ENCODE results near the gene EXOC4. TPM values are rescaled to one million over a fixed set of nuclear protein-coding genes. Genes with fewer than 3 reads are reported as not detected.
"Not testable (repeated sequence)": the region's sequence is repeated elsewhere in the genome, so short reads cannot be mapped to it uniquely, and the experiment has no call there.

EXOC4 gene
- total RNA-seq, 1 donor from 2014 or later, result 103 TPM

DNA sequence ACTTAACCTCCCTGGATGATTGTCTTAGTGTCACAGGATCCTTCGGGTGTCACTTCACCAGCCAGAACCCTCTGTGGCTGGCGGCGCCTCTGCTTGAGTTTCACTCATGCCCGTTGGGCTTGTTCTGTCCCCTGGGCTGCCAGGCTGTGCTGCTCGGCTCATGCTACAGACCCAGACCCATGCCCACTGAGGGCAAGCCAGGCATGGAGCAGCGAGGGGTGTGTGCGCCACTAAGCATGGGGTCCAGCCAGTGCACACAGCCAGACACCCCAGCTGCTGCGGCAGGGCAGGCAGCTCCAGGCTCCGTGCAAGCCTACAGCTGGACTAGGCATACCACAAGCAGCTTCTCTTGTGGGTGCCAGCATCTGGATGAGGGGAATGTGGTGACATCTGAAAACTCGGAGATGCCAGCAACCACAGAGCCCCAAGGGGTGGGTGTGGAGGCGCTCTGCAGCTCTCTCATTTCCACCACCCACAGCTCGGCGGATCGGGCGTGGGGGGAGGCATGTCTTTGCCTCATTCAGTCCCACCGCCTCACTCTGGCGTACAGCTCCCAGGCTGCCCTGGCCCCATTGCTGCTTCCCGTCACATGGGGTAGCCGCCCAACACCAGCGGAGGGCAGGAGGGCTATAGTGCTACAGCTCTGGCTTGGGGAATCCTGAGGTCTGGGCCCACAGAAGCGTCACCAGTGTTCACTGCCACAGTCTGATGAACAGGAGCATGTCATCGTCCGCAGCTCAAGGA is 604.7 kb downstream of the EXOC4 start:
- no peak for DNase-seq (ENCODE audit: low read depth, low spot score)

DNA sequence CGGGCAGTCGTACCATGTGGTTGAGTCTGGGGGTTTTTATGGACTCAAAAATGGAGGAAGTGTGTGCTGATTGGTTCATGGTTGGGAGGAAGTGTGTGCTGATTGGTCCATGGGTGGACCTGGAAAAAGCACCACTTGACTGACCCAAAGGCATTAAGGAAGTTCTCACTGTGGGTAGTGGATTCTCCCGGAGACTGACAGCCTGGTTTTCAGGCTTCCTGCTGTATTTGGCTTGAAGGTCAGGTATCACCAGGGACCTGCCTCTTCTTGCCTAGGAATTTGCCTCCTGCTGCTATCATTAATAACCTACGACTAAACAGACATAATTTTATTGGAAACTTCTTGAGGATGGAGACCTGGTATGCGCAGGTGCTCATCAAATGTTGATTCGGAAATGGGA is 605.4 kb downstream of the EXOC4 start:
- no peak for DNase-seq (ENCODE audit: low read depth, low spot score)

DNA sequence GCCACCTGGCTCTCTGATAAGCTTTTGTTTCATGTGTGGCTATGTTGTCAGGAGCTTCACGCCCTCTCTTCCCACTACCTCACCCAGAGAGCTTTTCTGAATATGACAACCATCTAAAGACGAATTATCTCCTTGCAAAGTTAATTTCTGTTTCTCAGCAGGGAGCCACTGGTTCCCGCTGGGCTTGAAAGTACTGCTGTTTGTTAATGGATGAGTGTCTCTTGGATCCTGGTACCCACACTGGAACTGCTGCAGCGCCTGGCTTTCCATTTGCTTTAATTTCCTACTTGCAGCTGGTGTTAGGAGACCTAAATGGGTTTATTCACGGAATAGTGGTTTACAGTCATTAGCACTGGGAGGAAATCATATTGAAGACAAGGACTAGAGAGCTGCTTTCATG is 606.4 kb downstream of the EXOC4 start:
- no peak for DNase-seq (ENCODE audit: low read depth, low spot score)

DNA sequence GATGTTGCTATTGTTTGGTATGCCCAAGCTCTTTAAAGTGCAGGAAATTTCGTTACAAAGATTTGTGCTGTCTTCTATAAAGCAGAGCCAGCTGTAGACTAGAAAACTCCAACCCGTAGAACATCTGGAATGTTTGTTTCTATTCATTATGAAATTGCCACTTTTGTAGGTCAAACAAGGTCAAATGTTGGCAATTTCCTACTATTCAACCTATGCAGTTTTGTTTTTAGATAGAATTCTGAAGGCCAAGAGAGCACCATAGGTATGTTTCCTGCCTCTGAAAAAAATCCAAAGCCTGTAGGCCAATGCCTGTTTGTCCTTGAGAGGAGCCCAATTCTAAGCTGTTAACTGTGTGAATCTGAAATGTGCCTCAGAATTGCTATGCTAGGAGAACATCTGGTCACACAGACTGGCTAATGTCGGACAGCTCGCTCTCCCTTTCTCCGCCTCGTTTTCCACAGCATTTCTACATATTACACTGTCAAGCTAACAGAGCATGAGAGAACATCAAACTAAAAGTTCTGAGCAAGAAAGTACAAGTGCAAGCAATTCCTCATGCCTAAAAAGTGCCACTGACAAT is 607.1 kb downstream of the EXOC4 start:
- DNase-seq (ENCODE audit: low read depth, low spot score), result no peak

DNA sequence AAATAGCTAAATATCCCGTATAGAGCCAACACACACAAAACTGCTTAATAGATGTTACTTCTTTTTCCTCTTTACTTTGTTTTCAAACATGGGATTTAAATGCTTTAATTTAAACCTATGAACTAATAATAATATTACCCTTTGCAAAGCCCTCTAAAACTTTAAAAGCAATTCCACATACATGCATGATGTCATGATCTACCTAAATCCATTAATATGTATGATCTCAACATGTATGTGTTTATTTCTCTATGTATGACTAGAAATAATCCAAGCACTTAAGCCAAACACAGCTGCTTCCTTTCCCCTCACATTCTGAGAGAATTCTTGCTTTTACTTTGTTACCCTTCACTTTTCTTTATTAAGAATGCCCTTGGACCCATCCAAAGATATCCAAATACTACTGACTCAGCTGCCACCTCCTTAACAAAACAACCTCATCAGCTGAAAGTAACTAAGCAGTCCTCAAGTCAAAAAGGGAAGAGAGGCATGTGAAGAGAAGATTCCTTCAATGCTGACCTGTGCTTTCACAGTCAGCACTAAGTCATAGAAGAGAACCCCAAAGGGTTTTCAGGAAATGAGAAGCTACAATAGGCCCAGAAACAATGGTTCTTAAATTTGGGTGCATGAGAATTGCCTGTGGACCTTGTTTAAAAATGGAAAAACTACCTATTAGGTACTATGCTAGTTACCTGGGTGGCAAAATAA is 607.9 kb downstream of the EXOC4 start:
- no peak for DNase-seq (ENCODE audit: low read depth, low spot score)

DNA sequence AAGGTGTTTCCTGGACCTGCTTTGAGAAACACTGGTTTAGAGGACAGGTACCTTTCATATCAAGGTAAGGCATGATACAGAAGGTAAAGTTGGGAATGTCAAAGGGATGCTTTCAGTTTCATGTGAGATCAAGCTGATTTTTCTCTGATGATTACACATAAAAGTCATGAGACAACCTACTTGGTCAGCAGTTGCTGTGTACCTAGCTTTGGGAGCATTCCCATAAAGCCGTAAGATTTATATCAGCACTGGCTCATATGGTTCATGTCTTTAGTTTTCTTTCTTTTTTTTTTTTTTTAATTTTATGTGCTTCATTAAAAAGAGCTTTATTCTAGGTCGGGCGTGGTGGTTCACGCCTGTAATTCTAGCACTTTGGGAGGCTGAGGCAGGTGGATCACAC is 609.0 kb downstream of the EXOC4 start:
- DNase-seq (ENCODE audit: low read depth, low spot score), result no peak

DNA sequence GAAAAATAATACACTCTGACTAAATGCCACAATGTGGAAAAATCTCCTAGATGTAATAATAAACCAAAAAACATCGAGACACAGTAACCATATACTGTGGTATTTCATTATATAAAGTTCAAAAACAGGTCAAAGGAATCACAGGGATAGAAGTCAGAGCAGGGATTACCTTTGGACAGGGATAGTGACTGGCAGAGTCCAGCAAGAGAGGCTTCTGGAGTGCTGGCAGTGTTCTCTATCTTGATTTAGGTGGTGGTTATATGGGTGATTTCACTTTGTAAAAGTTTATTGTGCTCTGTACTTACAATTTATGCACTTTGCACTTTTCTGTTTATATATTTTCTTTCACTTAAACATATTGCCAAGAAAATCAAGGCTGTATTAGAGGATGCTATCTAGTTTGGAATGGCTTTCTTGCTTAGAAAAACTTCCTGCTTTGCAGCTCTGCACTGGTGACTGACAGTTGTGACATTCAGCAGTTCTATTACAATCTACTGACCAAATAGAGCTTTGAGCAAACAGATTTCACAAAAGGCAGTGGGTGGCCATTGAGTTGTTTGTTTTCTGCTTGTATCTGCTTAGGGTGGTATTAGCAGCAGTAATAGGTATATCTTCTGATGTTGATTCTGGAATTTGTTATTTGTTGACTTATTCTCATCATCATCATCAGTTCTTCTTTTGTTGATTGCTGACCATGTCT is 610.6 kb downstream of the EXOC4 start:
- no peak for DNase-seq (ENCODE audit: low read depth, low spot score)

DNA sequence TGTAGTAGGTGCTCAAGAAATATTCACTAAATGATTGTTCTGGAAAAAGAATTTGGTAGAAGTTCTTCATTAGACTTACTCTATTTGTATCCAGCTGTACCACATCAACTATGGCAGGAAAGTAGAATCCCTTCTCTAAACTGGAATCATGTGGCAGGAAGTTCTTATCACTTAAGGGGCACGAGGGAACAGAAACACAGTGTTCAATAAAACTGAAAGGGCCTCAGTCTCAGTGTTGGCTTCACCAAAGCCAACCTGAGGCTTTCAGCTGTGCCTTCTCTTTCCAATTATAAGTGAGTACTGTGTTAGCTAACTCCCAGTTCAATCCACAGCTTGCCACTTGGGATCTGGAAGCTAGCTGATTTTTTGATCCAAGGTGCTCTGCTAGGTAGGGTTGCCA is 616.7 kb downstream of the EXOC4 start:
- no peak for DNase-seq (ENCODE audit: low read depth, low spot score)

DNA sequence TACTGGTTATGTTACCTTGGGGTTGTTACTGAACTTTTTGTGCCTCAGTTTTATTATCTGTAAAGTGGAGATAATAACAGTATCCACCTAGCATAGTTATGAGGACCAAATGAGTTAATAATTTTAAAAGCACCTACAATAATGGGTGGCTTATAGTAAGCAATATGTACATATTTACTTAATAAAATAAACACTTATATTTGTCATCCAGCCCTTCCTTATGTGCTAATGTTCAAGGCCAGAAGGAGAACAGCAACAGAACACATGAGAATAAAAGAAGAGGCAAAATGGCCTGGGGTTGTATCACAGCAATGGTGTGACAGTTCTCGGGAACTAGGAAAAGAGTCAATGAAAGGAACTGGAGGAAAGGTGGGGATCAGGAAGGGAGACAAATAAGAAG is 618.9 kb downstream of the EXOC4 start:
- no peak for DNase-seq (ENCODE audit: low read depth, low spot score)

DNA sequence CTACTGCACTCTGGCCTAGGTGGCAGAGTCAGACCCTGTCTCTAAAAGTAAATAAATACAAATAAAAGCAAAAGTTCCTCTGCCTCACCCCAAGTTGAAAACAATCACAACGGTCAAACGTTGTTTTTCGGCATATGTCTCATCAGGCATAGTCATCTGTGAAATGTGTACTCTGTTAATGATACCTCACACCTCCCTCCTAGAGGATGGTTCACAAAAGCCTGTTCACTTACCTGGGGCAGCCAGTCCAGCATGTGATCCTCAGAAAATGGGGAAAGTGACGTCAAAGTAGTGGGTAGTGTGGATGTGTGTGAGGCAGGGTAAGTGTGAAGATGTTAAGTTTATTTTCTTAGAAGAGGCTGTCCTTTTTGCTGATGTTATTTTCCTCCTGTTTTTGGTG is 620.3 kb downstream of the EXOC4 start:
- DNase-seq (ENCODE audit: low read depth, low spot score), result no peak

DNA sequence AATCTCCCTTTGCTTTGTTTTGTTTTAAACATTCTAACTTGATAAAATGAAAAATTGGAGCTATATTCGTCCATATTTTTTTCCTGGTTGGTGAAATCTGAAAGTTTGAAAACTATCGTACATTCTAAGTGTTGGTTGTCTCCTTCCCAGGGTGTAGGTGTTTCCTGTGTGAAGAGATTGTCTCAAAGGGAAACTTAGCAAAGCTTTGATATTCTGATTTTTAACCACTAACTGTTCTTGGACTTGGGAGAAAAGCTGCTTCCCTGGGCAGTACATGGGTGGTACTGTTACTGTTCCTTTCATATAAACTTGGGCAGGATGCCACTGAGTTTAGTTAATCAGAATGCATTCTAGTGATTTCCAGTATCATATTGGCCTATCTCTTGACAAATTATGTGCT is 620.8 kb downstream of the EXOC4 start:
- DNase-seq (ENCODE audit: low read depth, low spot score), result no peak

DNA sequence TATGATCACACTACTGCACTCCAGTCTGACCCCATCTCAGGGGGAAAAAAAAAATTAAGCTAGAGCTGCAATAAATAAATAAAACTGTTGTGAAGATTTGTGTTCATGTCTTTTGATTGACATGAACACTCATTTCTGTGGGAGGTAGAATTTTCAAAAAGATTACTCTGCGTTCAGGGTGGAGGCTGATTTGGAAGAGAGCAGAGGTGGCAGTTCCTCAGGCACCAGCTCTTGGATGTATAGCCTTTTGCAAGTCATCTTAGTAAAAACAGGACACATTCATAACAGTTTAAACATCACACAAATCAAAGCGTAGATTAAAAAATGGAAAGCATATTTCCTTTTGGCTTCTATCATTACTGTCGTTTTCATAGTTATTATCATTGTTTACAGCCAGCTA is 630.7 kb downstream of the EXOC4 start:
- no peak for DNase-seq (ENCODE audit: low read depth, low spot score)

DNA sequence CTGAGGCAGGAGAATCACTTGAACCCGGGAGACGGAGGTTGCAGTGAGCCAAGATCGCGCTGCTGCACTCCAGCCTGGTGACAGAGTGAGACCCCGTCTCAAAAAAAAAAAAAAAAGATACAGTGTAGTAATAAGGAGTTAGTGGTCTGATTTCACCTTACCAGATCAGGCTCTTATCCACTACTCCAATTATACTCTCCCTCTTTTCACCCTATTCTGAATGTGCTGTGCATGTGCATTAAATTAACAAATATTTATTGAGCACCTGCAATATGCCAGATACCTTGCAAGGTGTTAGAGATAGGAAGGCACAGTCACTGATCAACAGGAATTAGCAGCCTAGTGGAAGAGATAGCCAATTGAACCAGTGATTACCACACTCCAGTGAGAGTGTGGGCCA is 632.3 kb downstream of the EXOC4 start:
- DNase-seq (ENCODE audit: low read depth, low spot score), result no peak

DNA sequence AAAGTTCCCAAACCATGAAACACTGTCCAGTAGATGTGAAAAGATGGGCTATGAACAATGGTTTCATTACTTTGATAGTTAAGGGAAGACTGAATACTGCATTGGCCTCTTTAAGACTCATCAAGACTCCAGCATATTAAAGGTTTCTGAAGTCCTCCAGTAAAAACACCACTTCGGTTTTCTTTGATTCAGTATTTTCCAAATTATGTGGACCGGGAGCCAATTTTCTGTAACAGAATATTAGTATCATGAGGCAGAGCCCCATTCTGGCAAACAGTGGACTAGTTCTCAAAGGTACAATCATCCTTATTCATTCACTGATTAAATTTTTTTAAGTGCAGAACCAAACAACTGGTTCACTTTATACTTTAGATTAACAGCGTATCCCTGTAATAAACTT is 633.2 kb downstream of the EXOC4 start:
- no peak for DNase-seq (ENCODE audit: low read depth, low spot score)

DNA sequence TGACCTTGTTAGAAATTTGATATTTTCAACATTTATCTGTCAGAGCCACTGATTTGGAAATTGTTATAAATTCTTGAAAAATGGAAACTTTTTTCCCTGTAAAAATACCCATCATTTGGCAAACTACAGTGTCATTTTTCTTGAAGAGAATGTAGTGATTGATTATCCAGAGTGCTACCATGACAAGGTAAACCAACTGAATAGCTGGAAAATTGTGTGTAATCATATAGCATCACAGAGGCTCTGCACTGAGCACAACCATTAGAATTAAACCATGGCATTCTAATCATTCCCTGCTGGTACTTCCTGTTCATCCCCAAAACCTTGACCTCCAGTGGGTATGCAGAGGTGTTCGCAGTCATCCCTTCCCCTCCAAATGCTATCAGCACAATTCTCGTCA is 633.9 kb downstream of the EXOC4 start:
- no peak for DNase-seq (ENCODE audit: low read depth, low spot score)

DNA sequence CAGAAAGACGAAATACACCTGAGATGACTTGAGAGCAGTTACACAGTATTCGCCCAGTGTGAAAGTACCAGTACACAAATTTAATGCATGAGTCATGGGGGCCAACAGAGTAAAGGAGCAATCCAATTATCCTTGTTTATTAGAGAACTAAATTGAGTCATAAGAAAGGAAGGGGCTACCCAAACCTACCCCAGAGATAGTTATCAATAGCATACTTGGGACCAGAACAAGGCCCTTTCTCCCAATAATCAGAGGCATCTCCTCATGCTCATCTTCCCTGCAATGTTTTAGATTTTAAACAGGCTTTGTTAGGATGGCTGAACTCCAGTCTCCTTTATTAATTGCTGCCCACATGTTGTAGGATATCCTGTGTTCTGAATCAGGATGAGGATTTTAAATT is 634.6 kb downstream of the EXOC4 start:
- no peak for DNase-seq (ENCODE audit: low read depth, low spot score)

DNA sequence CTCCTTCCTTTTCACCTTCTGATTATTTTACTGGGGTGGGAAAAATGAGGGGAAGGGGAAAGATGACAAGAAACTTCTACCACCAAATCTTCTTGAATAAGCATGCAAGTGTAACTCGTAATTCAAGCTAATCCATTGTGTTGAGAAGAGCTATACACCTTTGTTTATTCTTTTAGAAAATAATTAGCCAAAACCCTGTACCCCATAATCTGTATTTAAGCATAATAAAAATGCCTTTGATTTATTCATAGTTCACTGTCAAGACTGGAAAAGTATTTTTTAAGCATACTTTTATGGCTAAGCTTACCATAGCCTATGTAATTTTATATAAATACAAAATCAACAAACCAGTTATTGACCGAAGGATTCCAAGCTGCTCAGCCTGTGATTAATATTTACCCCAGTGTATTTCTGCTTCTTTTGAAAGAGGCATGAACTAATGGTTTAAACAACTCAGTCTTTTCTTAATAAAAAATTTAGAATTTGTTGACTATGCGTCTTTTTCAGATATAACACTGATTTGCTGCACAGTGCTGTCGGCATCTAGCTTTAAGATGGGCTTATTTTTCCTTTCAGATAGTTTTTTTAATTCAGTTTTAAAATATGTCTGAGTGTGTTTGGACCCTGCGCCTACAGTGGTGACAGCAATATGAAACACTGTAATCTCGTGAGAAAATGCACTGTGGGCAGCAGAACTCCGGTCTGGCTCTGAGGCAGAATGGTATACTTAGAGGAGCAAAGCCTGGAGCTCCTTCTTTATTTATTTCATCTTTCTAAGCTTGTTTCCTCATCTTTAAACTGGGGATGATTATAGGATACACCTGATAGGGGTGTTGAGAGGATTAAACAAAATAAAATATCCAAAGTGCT is 635.4 kb downstream of the EXOC4 start:
- DNase-seq (ENCODE audit: low read depth, low spot score), result no peak

DNA sequence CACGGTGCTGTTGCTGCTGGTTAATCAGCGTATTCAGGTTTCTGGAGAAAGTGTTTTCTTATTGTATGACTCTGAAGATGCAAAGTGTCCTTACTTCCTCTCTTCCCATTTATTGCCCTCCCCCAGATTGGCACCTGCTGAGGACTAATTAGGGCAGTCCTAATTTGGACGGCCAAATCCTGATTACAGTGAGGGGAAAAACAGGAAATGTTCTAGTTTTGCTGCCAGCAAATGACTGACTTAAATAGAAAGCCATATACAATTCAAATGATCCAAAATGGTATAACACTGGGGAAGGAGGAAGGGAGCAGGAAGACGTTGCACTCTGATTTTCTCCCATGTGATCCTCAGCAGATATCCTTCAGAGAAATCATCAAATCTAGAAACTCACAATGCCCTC is 651.9 kb downstream of the EXOC4 start:
- no peak for DNase-seq (ENCODE audit: low read depth, low spot score)

DNA sequence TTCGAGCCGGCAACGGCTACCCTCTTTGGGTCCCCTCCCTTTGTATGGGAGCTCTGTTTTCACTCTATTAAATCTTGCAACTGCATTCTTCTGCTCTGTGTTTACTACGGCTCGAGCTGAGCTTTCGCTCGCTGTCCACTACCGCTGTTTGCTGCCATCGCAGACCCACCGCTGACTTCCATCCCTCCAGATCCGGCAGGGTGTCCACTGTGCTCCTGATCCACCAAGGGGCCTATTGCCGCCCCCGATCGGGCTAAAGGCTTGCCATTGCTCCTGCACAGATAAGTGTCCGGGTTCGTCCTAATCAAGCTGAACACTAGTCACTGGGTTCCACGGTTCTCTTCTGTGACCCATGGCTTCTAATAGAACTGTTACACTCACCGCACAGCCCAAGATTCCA is 653.7 kb downstream of the EXOC4 start:
- not testable (repeated sequence) for DNase-seq (ENCODE audit: low read depth, low spot score)

DNA sequence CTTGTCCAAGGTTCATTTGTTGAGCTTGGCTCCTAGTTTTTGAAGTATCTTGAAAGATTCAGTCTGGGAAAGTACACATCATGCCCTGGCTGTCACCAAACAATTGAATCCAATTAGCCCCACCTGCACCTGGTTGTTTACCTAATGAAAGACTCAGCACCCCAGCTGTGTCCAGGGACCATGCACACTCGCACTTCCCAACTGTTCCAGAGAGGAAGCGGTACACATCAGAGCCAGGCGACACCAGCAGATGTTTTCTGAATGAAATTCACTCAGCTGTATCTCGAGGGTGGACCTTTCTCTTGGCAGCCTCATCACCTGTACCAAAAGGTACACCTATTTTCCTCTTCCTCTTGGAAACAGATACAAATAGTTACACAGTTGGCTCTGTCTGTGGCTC is 657.9 kb downstream of the EXOC4 start:
- DNase-seq (ENCODE audit: low read depth, low spot score), result no peak

DNA sequence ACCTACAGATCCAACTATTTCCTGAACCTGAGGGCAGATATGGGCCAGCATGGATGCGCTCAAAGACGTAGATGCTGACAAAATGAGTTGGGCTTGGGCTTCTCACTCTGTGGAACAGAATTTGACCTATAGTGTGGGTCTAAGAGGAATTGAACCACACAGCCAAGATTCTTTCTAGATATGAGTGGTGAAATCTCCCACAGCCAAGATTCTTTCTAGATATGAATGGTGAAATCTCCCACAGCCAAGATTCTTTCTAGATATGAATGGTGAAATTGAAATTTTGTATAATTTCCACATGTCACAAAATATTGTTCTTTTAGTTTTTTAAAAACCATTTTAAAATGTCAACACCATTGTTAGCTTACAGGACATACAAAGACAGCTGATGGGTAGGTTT is 658.8 kb downstream of the EXOC4 start:
- no peak for DNase-seq (ENCODE audit: low read depth, low spot score)
